Loucy (cell line): ENCODE measurements around the gene ALPP.

ENCODE experiments used
- EZH2phosphoT487 ChIP-seq: fragments of 200-600 bp; IDR thresholded peaks from 2 replicates; pipeline ENCODE4 v1.6.1; 2018; ENCODE audit warnings: antibody characterized with exemption, mild to moderate bottlenecking, moderate library complexity, borderline replicate concordance
- TF ChIP-seq, protein P1 (sequence below): fragments of 200-600 bp; sonication (generic); conservative IDR thresholded peaks from 2 replicates; pipeline ENCODE4 v1.5.1; 2014; ENCODE audit warnings: mild to moderate bottlenecking, antibody characterized with exemption, low read length

DNA sequence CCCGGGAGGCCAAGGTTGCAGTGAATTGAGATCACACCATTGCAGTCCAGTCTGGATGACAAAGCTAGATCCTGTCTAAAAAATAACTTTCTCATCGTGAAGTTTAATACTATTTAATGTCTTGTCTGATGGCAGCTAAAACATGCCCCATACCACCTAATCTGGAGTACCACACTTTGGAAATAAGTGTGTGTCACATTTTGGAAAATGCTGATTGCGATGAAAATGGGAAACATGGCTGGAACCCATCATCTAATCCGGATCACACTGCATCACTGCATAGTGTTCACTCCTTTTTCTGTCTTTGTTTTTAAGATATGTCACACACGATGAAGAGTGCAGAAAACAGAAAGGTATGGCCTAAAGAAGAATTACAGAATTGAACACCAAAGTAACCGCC is 31.2 kb upstream of the ALPP start:
- TF ChIP-seq, protein P1, sequence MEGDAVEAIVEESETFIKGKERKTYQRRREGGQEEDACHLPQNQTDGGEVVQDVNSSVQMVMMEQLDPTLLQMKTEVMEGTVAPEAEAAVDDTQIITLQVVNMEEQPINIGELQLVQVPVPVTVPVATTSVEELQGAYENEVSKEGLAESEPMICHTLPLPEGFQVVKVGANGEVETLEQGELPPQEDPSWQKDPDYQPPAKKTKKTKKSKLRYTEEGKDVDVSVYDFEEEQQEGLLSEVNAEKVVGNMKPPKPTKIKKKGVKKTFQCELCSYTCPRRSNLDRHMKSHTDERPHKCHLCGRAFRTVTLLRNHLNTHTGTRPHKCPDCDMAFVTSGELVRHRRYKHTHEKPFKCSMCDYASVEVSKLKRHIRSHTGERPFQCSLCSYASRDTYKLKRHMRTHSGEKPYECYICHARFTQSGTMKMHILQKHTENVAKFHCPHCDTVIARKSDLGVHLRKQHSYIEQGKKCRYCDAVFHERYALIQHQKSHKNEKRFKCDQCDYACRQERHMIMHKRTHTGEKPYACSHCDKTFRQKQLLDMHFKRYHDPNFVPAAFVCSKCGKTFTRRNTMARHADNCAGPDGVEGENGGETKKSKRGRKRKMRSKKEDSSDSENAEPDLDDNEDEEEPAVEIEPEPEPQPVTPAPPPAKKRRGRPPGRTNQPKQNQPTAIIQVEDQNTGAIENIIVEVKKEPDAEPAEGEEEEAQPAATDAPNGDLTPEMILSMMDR: no peak
- no peak for TF ChIP-seq EZH2phosphoT487
